HepG2 (cell line): ENCODE measurements around the gene MRFAP1L1. TPM values are rescaled to one million over a fixed set of nuclear protein-coding genes. Genes with fewer than 3 reads are reported as not detected.

Experiments used
- AHR ChIP-seq: IDR thresholded peaks from 2 replicates; pipeline ENCODE4 v1.6.1; 2018; ENCODE audit warnings: missing genetic modification reagents, missing compliant biosample characterization
- NFKBIZ ChIP-seq: IDR thresholded peaks from 2 replicates; pipeline ENCODE4 v1.6.1; 2018; ENCODE audit warnings: missing genetic modification reagents, missing compliant biosample characterization
- RCOR2 ChIP-seq: IDR thresholded peaks from 2 replicates; pipeline ENCODE4 v1.6.1; 2016; ENCODE audit warnings: missing biosample characterization, missing genetic modification reagents
- SNAPC2 ChIP-seq: sonication (generic); formaldehyde crosslinking; IDR thresholded peaks from 2 replicates; pipeline ENCODE4 v1.8.1; 2022; ENCODE audit warnings: mild to moderate bottlenecking, missing genetic modification reagents
- TBL1XR1 ChIP-seq: fragments of 150-350 bp; IDR thresholded peaks from 2 replicates; pipeline ENCODE4 v1.6.1; 2014; ENCODE audit warnings: borderline replicate concordance, low read length; ENCODE audit not compliant: partially characterized antibody
- TBX2 ChIP-seq: sonication (generic); formaldehyde crosslinking; IDR thresholded peaks from 2 replicates; pipeline ENCODE4 v1.5.0; 2020; ENCODE audit warnings: missing genetic modification reagents, mild to moderate bottlenecking, borderline replicate concordance
- ZEB1 ChIP-seq: IDR thresholded peaks from 2 replicates; pipeline ENCODE4 v1.6.1; 2012; ENCODE audit warnings: mild to moderate bottlenecking, low read depth, inconsistent platforms; ENCODE audit not compliant: insufficient replicate concordance
- ZNF292 ChIP-seq: sonication (generic); formaldehyde crosslinking; IDR thresholded peaks from 2 replicates; pipeline ENCODE4 v1.8.1; 2022; ENCODE audit warnings: mild to moderate bottlenecking, low read depth, missing genetic modification reagents, borderline replicate concordance
- ZNF619 ChIP-seq: sonication (generic); formaldehyde crosslinking; IDR thresholded peaks from 2 replicates; pipeline ENCODE4 v1.4.0; 2020; ENCODE audit warnings: mild to moderate bottlenecking, missing genetic modification reagents
- ZNF7 ChIP-seq: IDR thresholded peaks from 2 replicates; pipeline ENCODE4 v1.6.1; 2016; ENCODE audit warnings: missing biosample characterization, missing genetic modification reagents
- polyA plus RNA-seq, 8 experiments: library from polyadenylated mRNA; depleted of rRNA in 3 of 8; stranded (reverse) in 7 of 8; unstranded in 1 of 8; fragments of >200 nt; fragmentation: Illumina TruSeq in 4 of 8; extraction: Trizol in 4 of 8; gene quantifications; 2 replicates each; pipeline versions ENCODE4 v1.2.1 to v1.2.3, GENCODE V29; 2011 to 2016; ENCODE audit warnings: low read depth in 4 of 8, missing spikeins in 1 of 8, mixed read lengths in 1 of 8; ENCODE audit not compliant: insufficient read depth in 1 of 8
- total RNA-seq, 5 experiments: library from RNA; depleted of rRNA; stranded (reverse); fragments of >200 nt; fragmentation: Illumina TruSeq; extraction: Trizol; gene quantifications; 2 replicates each; pipeline ENCODE4 v1.2.3, GENCODE V29; 2016; ENCODE audit warnings: low read depth in 1 of 5
- TF ChIP-seq, protein P1 (sequence below): IDR thresholded peaks from 2 replicates; pipeline ENCODE4 v1.6.1; 2016; ENCODE audit warnings: mild to moderate bottlenecking
- TF ChIP-seq, protein P2 (sequence below): sonication (generic); formaldehyde crosslinking; IDR thresholded peaks from 2 replicates; pipeline ENCODE4 v1.5.0; 2020; ENCODE audit warnings: mild to moderate bottlenecking, missing genetic modification reagents, moderate library complexity
- TF ChIP-seq, protein P3 (sequence below): sonication (generic); formaldehyde crosslinking; IDR thresholded peaks from 2 replicates; pipeline ENCODE4 v1.8.1; 2023; ENCODE audit warnings: mild to moderate bottlenecking, missing genetic modification reagents
- TF ChIP-seq, protein P4 (sequence below), 2 experiments: fragments of 450-650 bp in 1 of 2; sonication (generic) in 1 of 2; formaldehyde crosslinking; IDR thresholded peaks; 2 replicates each; pipeline versions ENCODE4 v1.5.0 to v1.8.0; 2020 to 2022; ENCODE audit warnings: mild to moderate bottlenecking in 1 of 2, missing genetic modification reagents in 1 of 2
- TF ChIP-seq, protein P5 (sequence below): sonication (generic); formaldehyde crosslinking; conservative IDR thresholded peaks from 2 replicates; pipeline ENCODE4 v1.5.0; 2020; ENCODE audit warnings: missing genetic modification reagents
- TF ChIP-seq, protein P6 (sequence below): sonication (generic); formaldehyde crosslinking; conservative IDR thresholded peaks from 2 replicates; pipeline ENCODE4 v1.8.0; 2022; ENCODE audit warnings: mild to moderate bottlenecking, moderate library complexity, missing genetic modification reagents

The MRFAP1L1 gene
- total and polyA plus RNA-seq, 2 of the 13 experiments (the other 11 are each of a cell fraction or from before 2014, with no cell fraction given): 44.8 to 76.6 TPM

DNA sequence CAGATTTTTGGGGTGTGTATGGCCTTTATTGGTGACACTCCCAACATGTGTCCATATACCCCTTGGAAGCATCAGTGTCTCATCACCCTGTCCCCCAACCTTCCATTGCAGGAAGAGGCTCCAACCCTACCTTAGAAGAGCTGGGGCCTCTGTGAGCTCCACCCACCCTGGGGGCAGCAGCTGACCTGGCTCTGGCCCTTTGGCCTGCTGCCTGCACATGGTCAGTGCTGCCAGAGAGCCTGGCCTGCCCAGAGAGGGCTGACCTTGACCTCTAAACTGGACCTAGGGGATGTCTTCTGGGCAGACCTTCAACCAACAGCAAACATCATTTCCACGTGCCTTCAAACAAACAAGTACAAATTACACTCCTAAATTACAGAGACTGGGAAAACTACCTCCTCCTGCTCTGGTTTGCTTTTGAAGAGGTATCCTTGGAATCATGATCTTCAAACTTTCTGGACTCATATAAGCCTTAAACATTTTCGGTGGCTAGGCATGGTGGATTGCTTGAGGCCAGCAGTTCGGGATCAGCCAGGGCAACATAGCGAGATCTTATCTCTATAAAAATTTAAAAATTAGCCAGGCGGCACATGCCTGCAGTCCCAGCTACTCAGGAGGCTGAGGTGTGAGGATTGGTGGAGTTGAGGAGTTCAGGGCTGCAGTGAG is 45.6 kb upstream of the MRFAP1L1 start (continued):
- TF ChIP-seq, protein P1, sequence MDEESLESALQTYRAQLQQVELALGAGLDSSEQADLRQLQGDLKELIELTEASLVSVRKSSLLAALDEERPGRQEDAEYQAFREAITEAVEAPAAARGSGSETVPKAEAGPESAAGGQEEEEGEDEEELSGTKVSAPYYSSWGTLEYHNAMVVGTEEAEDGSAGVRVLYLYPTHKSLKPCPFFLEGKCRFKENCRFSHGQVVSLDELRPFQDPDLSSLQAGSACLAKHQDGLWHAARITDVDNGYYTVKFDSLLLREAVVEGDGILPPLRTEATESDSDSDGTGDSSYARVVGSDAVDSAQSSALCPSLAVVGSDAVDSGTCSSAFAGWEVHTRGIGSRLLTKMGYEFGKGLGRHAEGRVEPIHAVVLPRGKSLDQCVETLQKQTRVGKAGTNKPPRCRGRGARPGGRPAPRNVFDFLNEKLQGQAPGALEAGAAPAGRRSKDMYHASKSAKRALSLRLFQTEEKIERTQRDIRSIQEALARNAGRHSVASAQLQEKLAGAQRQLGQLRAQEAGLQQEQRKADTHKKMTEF: peak; percentile 88
- peak; percentile 74 for TF ChIP-seq RCOR2 (CRISPR knock-in tag)
- TF ChIP-seq, protein P2, sequence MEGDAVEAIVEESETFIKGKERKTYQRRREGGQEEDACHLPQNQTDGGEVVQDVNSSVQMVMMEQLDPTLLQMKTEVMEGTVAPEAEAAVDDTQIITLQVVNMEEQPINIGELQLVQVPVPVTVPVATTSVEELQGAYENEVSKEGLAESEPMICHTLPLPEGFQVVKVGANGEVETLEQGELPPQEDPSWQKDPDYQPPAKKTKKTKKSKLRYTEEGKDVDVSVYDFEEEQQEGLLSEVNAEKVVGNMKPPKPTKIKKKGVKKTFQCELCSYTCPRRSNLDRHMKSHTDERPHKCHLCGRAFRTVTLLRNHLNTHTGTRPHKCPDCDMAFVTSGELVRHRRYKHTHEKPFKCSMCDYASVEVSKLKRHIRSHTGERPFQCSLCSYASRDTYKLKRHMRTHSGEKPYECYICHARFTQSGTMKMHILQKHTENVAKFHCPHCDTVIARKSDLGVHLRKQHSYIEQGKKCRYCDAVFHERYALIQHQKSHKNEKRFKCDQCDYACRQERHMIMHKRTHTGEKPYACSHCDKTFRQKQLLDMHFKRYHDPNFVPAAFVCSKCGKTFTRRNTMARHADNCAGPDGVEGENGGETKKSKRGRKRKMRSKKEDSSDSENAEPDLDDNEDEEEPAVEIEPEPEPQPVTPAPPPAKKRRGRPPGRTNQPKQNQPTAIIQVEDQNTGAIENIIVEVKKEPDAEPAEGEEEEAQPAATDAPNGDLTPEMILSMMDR (CRISPR knock-in tag): 0 out of 2 replicates have a peak, but pooled peaks have one; percentile 32
- peak; percentile 94; the same call in 1 of the 2 replicates for TF ChIP-seq ZNF292 (CRISPR knock-in tag)
- peak; percentile 86; the same call in 1 of the 2 replicates for TF ChIP-seq NFKBIZ
- TF ChIP-seq ZNF7 (CRISPR knock-in tag): peak; percentile 49; the same call in 1 of the 2 replicates
- 0 out of 2 replicates have a peak, but pooled peaks have one; percentile 48 for TF ChIP-seq ZNF619 (CRISPR knock-in tag)
- TF ChIP-seq, protein P3, sequence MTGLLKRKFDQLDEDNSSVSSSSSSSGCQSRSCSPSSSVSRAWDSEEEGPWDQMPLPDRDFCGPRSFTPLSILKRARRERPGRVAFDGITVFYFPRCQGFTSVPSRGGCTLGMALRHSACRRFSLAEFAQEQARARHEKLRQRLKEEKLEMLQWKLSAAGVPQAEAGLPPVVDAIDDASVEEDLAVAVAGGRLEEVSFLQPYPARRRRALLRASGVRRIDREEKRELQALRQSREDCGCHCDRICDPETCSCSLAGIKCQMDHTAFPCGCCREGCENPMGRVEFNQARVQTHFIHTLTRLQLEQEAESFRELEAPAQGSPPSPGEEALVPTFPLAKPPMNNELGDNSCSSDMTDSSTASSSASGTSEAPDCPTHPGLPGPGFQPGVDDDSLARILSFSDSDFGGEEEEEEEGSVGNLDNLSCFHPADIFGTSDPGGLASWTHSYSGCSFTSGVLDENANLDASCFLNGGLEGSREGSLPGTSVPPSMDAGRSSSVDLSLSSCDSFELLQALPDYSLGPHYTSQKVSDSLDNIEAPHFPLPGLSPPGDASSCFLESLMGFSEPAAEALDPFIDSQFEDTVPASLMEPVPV (CRISPR knock-in tag): 0 out of 2 replicates have a peak, but pooled peaks have one; percentile 59
- TF ChIP-seq, protein P4, sequence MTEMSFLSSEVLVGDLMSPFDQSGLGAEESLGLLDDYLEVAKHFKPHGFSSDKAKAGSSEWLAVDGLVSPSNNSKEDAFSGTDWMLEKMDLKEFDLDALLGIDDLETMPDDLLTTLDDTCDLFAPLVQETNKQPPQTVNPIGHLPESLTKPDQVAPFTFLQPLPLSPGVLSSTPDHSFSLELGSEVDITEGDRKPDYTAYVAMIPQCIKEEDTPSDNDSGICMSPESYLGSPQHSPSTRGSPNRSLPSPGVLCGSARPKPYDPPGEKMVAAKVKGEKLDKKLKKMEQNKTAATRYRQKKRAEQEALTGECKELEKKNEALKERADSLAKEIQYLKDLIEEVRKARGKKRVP (CRISPR knock-in tag; IDR thresholded peaks at IDR 0.05): 0 out of 4 replicates have a peak, but pooled peaks of 1 of the 2 experiments have one; percentile 57
- 0 out of 2 replicates have a peak, but pooled peaks have one; percentile 42 for TF ChIP-seq AHR
- peak; percentile 66; the same call in 1 of the 2 replicates for TF ChIP-seq SNAPC2 (CRISPR knock-in tag)
- peak; percentile 91 for TF ChIP-seq TBX2 (CRISPR knock-in tag)
- TF ChIP-seq TBL1XR1: peak; percentile 94
- TF ChIP-seq, protein P5, sequence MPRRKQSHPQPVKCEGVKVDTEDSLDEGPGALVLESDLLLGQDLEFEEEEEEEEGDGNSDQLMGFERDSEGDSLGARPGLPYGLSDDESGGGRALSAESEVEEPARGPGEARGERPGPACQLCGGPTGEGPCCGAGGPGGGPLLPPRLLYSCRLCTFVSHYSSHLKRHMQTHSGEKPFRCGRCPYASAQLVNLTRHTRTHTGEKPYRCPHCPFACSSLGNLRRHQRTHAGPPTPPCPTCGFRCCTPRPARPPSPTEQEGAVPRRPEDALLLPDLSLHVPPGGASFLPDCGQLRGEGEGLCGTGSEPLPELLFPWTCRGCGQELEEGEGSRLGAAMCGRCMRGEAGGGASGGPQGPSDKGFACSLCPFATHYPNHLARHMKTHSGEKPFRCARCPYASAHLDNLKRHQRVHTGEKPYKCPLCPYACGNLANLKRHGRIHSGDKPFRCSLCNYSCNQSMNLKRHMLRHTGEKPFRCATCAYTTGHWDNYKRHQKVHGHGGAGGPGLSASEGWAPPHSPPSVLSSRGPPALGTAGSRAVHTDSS (CRISPR knock-in tag): no peak
- TF ChIP-seq, protein P6, sequence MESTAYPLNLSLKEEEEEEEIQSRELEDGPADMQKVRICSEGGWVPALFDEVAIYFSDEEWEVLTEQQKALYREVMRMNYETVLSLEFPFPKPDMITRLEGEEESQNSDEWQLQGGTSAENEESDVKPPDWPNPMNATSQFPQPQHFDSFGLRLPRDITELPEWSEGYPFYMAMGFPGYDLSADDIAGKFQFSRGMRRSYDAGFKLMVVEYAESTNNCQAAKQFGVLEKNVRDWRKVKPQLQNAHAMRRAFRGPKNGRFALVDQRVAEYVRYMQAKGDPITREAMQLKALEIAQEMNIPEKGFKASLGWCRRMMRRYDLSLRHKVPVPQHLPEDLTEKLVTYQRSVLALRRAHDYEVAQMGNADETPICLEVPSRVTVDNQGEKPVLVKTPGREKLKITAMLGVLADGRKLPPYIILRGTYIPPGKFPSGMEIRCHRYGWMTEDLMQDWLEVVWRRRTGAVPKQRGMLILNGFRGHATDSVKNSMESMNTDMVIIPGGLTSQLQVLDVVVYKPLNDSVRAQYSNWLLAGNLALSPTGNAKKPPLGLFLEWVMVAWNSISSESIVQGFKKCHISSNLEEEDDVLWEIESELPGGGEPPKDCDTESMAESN: peak; percentile 57; the same call in 1 of the 2 replicates
- no peak for TF ChIP-seq ZEB1
